NCI-H526 treated with DMSO at 0.1 percent for 48 hours (cell line): Measurements from ENCODE around the gene APOBR.
"Not testable (repeated sequence)": the region's sequence is repeated elsewhere in the genome, so short reads cannot be mapped to it uniquely, and the experiment has no call there.

ENCODE experiments used
- DNase-seq: peaks from one replicate; lab custom pipeline; 2025; lab: John Stamatoyannopoulos, UW

Gene APOBR

GRCh38 chr16:28527985-28528384 lies 33.5 kb downstream of the APOBR start:
- DNase-seq: no peak

DNA sequence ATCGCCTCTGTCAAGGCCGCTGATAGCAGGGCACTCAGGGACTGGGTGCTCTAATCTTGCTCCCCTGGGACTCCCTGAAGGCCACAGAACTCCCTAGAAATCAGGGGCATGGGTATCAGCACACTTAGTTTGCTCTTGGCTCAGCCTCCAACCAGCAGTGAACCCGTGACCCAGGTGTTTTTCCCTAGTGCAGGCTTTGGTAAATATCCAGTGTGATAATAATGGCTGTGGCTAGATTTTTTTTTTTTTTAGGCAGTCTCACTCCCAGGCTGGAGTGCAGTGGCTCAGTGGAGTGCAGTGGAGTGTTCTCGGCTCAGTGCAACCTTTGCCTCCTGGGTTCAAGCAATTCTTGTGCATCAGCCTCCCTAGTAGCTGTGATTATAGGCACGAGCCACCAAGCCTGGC lies 34.0 kb downstream of the APOBR start:
- no peak for DNase-seq

DNA sequence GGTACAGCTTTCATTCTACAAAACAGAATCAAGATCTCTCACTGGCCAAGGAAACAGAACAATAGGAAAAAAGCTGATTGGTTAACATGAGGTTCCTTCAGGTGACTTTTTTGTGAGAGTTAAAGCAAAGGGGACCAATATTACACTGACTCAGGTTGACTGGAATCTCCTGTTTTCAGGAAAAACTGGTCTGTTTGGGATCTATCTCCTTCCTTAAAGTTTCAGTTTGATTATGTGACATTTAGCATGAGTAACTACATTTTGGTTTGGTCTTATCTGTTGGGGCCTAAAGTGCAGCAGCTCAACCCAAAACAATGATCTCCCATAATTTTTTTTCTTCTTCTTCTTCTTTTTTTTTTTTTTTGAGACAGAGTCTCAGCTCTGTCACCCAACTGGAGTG lies 34.7 kb downstream of the APOBR start:
- no peak for DNase-seq

DNA sequence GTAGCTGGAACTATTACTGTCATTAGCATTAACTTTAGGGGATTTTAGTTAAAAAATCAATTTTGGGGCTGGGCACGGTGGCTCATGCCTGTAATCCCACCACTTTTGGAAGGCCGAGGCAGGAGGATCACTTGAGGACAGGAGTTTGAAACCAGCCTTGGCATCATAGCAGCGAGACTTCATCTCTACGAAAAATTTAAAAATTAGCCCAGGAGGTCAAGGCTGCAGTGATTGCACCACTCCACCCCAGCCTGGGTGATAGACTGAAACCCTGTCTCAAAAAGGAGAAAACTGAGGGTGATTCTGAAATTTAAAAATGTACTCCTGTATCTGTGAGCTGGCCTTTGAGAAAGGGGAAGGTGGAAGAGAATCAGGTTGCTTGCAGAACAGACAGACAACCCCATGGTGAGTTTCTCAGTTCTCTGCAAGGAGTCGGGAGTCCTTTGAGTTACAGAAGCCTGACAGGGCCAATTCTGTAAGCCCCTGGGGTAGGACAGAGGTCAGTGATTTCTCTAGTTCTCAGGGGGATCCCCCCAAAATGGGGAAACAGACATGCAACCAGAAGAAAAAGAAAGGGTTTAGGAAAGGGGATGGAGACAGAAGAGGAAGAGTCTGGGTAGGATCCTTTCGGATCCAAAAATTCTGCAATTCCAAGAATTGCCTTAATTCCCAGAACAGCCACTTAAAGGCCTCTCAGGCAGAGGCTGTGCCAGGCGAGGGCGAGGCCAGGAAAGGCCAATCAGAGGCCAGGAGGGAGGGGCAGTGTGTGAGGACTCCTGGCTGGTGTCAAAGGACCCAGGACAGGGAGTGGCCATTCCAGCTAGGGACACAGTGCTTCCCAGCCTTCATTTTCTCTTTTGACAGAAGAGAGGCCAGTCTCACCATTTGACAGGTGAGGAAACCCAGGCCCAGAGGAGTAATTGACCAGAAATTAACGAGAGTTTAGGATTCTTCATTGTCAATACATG lies 37.6 kb downstream of the APOBR start:
- DNase-seq: no peak

GRCh38 chr16:28532940-28533647 lies 38.7 kb downstream of the APOBR start:
- no peak for DNase-seq

DNA sequence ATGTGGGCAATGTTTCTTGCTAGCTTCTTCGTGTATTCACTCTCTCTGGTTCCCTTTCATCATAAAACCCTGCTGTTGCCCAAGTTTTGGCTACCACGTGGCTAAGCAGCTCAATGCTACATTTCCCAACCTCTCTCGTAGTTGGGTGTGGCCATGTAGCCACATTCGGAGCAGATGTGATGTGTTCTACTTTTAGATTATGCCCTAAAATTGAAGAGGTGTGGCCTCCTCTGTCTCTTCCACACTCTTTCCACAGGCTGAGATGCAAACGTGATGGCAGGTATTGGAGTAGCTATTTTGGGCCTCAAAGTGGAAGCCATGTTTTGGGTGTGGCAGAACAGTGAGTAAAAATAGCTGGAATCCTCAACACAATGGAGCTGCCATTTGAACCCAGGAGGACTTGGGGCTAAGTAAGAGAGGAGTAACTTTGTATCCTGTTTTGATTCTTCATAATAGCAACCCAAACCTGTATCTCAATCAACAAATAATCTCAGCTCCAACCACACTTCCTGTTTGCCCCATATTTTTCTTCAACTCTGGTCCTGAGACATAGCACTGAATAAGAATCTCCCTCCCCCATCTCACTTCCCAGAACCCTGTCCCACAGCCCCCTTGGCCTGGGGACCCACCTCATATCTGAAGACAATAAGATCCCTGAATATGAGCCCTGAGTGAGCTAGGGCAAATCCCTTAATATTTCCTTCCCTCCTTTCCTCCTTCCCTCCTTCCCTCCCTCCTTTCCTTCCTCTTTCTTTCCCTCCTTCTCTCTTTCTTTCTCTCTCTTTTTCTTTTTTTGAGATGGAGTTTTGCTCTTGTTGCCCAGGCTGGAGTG lies 40.3 kb downstream of the APOBR start:
- DNase-seq: no peak

DNA sequence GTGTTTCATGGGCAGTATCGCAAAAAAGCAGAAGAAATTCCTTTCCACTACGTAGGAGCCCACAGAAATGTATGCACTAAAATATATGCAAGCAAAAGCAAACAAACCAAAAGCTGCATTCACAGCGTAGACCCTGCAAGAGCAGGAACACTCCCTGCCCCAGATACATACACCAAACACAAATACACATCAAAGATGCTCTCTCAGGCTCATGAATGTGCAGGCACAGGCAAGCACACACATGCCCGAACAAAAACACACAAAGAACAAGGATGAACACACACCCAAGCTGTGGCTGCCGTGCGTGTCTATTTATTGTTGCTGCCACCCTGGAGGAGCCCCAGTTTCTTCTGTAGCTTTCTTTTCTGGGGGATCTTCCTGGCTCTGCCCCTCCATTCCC lies 42.6 kb downstream of the APOBR start:
- peak; percentile 38 for DNase-seq

- DNase-seq: no peak
These were observed 43.7 kb downstream of the APOBR start for GRCh38 chr16:28537964-28538732.

DNA sequence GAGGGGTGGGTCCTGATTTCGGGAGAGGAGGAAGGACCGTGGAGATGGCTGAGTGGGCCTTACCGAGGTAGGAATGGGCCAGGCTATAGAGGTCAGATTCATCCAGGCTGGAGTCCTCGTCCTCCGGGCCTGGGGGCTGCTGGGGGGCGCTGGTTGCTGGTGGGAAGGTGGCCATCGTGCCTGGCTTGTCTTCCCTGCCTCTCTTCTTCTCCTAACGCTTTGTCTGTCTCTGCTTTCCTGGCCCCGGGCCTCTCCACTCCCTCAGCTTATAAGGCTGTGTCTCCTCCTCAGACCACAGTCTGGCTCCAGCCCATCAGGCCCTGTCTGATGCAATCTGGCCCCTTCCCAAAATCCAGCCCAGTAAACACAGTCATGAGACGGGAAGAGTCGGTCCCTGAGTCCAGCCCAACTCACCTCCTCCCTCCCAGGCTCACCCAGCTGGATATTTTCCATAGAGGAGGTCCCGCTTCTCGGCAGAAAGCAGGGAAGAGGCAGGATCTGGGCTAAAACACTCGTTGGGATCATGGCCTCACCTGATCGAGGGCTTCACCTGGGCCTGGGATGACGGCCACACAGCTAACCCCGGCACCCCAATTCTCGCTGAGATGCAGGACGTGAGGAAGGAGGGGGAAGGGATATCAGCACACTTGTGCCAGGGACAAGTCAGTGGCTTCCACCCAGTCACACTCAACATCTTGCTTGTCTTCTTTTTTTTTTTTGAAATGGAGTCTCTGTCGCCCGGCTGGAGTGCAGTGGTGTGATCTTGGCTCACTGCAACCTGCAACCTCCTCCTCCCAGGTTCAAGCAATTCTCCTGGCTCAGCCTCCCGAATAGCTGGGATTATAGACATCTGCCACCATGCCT lies 44.5 kb downstream of the APOBR start, which contains the start of gene NUPR1:
NUPR1 (minus strand) TSS at position 242 of the 864 bp plus-strand sequence; CDS start at position 175, 67 bp downstream.
- no peak for DNase-seq

GRCh38 chr16:28540346-28540745 lies 45.9 kb downstream of the APOBR start:
- DNase-seq: no peak

DNA sequence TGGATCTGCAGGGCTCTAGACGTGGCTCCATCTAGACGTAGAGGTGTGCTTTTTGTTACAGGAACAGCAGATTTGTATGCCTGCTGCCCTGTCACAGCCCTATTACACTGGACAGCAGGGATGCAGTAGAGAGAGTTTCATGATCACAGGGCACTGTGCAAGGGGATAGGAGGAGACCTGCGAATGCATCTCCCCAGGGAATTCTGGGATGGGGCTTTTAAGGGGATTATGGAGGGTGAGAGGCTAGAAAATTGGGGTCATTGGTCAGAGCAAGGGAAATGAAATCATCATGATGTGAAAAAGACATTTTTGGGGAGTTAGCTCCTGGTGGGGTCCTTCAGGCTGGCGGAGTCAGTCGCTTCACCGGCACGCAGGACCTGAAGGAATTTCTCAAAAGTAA lies 48.2 kb downstream of the APOBR start:
- DNase-seq: no peak

DNA sequence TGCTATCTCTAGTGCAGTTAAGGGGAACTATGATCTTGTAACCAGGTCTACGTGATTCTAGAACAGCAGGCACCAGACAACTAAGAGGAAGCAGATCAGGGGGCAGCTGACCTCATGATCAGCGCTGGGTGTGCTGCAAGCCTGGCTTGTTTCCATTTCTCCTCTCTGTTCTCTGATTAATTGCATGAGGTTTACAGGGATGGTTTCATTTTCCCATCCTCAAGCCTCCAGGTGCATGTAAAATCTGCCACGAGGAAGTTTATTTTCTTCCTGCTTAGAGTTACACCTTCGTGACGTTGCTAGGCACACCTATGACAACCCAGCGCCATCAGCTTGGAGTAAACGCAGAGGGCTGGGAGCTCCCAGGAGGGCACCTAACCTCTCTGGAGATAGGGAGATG lies 48.6 kb downstream of the APOBR start:
- no peak for DNase-seq

GRCh38 chr16:28544998-28545397 lies 50.6 kb downstream of the APOBR start:
- no peak for DNase-seq

GRCh38 chr16:28545964-28546363 lies 51.5 kb downstream of the APOBR start:
- DNase-seq: not testable (repeated sequence)

DNA sequence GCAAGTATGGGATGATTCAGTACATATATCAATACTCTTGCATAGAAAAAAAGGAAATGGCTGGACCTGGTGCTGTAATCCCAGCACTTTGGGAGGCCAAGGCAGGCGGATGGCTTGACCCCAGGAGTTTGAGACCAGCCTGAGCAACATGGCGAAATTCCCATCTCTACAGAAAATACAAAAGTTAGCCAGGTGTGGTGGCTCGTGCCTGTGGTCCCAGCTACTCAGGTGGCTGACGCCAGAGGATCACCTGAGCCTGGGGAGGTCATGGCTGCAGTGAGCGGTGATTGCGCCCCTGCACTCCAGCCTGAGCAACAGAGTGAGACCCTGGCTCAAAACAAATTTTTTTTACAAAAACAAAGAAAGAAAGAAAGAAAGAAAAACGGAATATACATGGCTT lies 52.2 kb downstream of the APOBR start:
- DNase-seq: no peak

GRCh38 chr16:28548306-28548802 lies 53.9 kb downstream of the APOBR start:
- DNase-seq: no peak
